Transverse colon (tissue), 4 donors: ENCODE results near the gene NCKAP5. TPM values are rescaled to one million over a fixed set of nuclear protein-coding genes. Genes with fewer than 3 reads are reported as not detected.

ENCODE experiments used
- DNase-seq: peaks from one replicate; pipeline ENCODE4 v3.0.0-alpha.2; 2019
- H3K27ac ChIP-seq, 4 donors: fragments of 200-600 bp; sonication (generic); 2 replicates each; pipeline ENCODE4 v1.5.1; 2016 to 2018; ENCODE audit warnings: inconsistent platforms in 4 of 4
- H3K27me3 ChIP-seq: fragments of 200-600 bp; sonication (generic); 2 replicates; pipeline ENCODE4 v1.5.1; 2017; ENCODE audit warnings: inconsistent platforms
- H3K36me3 ChIP-seq, 4 donors: fragments of 200-600 bp; sonication (generic); 2 replicates each; pipeline ENCODE4 v1.5.1; 2017 to 2019; ENCODE audit warnings: inconsistent platforms in 4 of 4
- H3K4me1 ChIP-seq, 4 donors: fragments of 200-600 bp; sonication (generic); 2 replicates each; pipeline ENCODE4 v1.5.1; 2017 to 2020; ENCODE audit warnings: inconsistent platforms in 4 of 4
- H3K4me3 ChIP-seq, 4 donors: fragments of 200-600 bp; sonication (generic); 1 replicate in 1 of 4; 2 replicates in 3 of 4; pipeline versions ENCODE4 v1.5.1 to v1.6.1; 2017 to 2019; ENCODE audit warnings: inconsistent platforms in 4 of 4
- H3K9me3 ChIP-seq, 2 donors: fragments of 200-600 bp; sonication (generic); 2 replicates each; pipeline ENCODE4 v1.5.1; 2017 to 2019; ENCODE audit warnings: inconsistent platforms in 2 of 2
- EP300 ChIP-seq: sonication (generic); formaldehyde crosslinking; IDR thresholded peaks from one replicate; pipeline ENCODE4 v1.6.1; 2017; ENCODE audit warnings: antibody characterized with exemption, low read depth
- POLR2A ChIP-seq: fragments of 450-650 bp; IDR thresholded peaks from one replicate; pipeline ENCODE4 v1.6.1; 2016; ENCODE audit warnings: antibody characterized with exemption, mild to moderate bottlenecking, moderate library complexity
- POLR2AphosphoS5 ChIP-seq, 3 donors: sonication (generic); formaldehyde crosslinking; IDR thresholded peaks; one replicate each; pipeline ENCODE4 v1.6.1; 2016; ENCODE audit warnings: antibody characterized with exemption in 3 of 3
- WGBS, 2 donors: methylation state at CpG; one replicate each; pipeline ENCODE4 v1.1.5; 2018; ENCODE audit warnings: low coverage in 1 of 2; 5-methylcytosine and 5-hydroxymethylcytosine counted together
- in situ Hi-C, 4 donors: fragments of 200-750 bp; cut with MboI; loops; one replicate each; pipeline versions ENCODE4 v1.15.0 to v1.15.1; 2017; ENCODE audit warnings: low sequenced_read_pairs in 3 of 4, low pct_ligation_motif_present in 1 of 4, low pct_unique_long_range_greater_than_20kb in 1 of 4
- intact Hi-C: fragments of 100-400 bp; cut with DNase I; formaldehyde crosslinking; loops from one replicate; pipeline ENCODE4 v1.15.1; 2023; ENCODE audit warnings: low total_unique reads
- total RNA-seq, 4 donors: library from RNA; depleted of rRNA; stranded (reverse); fragments of >200 nt; gene quantifications; one replicate each; pipeline ENCODE4 v1.1.0, GENCODE V29; 2016
- TF ChIP-seq, protein P1 (sequence below), 5 experiments: fragments of 200-600 bp in 3 of 5; fragments of 450-650 bp in 2 of 5; sonication (generic) in 3 of 5; IDR thresholded peaks; 1 replicate in 2 of 5; 2 replicates in 3 of 5; pipeline ENCODE4 v1.5.1; 2016 to 2017; ENCODE audit warnings: antibody characterized with exemption in 5 of 5, inconsistent platforms in 3 of 5, mild to moderate bottlenecking in 2 of 5, moderate library complexity in 1 of 5

Gene NCKAP5
- total RNA-seq, 4 donors from 2014 or later, result 1.1 to 10.9 (median 5.0) TPM

- TF ChIP-seq, protein P1, sequence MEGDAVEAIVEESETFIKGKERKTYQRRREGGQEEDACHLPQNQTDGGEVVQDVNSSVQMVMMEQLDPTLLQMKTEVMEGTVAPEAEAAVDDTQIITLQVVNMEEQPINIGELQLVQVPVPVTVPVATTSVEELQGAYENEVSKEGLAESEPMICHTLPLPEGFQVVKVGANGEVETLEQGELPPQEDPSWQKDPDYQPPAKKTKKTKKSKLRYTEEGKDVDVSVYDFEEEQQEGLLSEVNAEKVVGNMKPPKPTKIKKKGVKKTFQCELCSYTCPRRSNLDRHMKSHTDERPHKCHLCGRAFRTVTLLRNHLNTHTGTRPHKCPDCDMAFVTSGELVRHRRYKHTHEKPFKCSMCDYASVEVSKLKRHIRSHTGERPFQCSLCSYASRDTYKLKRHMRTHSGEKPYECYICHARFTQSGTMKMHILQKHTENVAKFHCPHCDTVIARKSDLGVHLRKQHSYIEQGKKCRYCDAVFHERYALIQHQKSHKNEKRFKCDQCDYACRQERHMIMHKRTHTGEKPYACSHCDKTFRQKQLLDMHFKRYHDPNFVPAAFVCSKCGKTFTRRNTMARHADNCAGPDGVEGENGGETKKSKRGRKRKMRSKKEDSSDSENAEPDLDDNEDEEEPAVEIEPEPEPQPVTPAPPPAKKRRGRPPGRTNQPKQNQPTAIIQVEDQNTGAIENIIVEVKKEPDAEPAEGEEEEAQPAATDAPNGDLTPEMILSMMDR (IDR thresholded peaks at IDR 0.05), result no peak
- TF ChIP-seq POLR2AphosphoS5 (IDR thresholded peaks at IDR 0.05), result no peak
- no peak for TF ChIP-seq EP300
- TF ChIP-seq POLR2A, result no peak
- in situ Hi-C loops, result no loop called here
- no peaks in the 10 kb centered on the region for H3K4me1 ChIP-seq
- no peak for DNase-seq
- no peak overlapping the region for H3K27ac ChIP-seq
- no peak overlapping the region for H3K4me3 ChIP-seq
- intact Hi-C loops, result no loop called here
- H3K9me3 ChIP-seq, result no peaks in the 10 kb centered on the region
- no peaks in the 10 kb centered on the region for H3K27me3 ChIP-seq
- H3K36me3 ChIP-seq, result no peaks in the 10 kb centered on the region
- 83 to 89% methylated on average over 1 of the region's 1 CpG for WGBS, 2 donors
Observed at GRCh38 chr2:133606616-133607015, 38.4 kb upstream of the NCKAP5 start.

DNA sequence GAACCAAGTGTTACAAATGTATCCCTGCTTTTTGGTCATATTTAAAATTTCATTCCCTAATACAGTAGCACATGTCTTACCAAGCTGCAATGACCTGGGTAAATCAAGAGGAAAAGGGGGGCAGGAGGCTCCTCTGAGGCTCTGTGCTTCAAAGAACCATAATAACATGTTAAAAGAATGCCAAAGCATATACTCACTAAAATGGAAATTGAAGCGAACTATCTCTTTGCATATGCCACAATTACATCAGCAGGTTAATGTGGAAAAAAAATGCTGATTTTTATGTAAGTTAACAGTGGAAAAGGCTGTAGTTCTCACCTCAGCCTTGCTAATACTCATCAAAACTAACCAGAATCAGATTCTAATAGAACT is 37.5 kb upstream of the NCKAP5 start:
- H3K4me1 ChIP-seq, result no peaks in the 10 kb centered on the region
- DNase-seq, result no peak
- intact Hi-C loops (no loop called here), in situ Hi-C loops (no loop called here)
- H3K27me3 ChIP-seq, result no peaks in the 10 kb centered on the region
- TF ChIP-seq POLR2A (no peak), POLR2AphosphoS5 (IDR thresholded peaks at IDR 0.05) (no peak), EP300 (no peak)
- TF ChIP-seq, protein P1 (IDR thresholded peaks at IDR 0.05), result no peak
- H3K27ac ChIP-seq, result no peak overlapping the region
- no peaks in the 10 kb centered on the region for H3K36me3 ChIP-seq
- no peaks in the 10 kb centered on the region for H3K9me3 ChIP-seq
- H3K4me3 ChIP-seq, result no peak overlapping the region
- WGBS, 2 donors, result 70 to 75% methylated on average over 1 of the region's 1 CpG

DNA sequence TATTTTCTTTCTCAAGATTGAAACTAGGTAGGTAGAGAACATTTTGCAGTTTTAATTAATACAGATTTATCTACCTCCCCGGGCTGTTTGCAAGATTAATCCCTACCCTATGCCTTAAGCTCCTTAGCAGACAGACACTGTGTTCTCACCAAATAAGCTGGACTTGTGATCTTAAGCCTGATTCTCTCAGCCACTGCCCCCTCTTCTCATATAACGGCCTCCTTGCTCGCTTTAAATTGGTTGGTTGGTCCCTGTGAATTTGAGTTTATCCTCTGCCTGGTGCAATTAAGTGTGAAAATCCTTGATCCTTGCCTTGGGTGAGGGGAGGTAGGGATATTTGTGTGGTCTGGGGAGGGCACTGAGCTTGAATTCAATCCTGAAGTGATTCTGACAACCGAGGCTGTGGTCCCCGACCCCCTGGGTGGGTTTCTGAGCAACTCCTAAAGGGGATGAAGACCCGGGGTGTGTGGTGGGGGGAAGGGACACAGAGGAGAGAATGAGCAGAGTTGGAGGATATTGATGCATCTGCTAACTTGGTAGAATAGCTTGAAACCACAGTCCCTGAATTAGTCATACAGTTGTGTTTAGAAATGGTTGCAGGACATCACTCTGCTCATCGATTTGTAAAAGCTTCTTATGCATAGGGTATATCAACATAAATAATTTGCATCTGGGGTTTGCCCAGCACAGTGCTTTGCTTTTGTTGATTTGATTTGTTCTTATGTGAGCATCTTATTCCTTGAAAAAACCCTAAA is 36.9 kb upstream of the NCKAP5 start:
- Histone ChIP-seq H3K36me3 (no peaks in the 10 kb centered on the region), H3K27me3 (no peaks in the 10 kb centered on the region), H3K9me3 (no peaks in the 10 kb centered on the region), H3K4me3 (no peak overlapping the region), H3K4me1 (no peaks in the 10 kb centered on the region), H3K27ac (no peak overlapping the region)
- TF ChIP-seq POLR2AphosphoS5 (IDR thresholded peaks at IDR 0.05), result no peak
- no peak for DNase-seq
- intact Hi-C loops (no loop called here), in situ Hi-C loops (no loop called here)
- WGBS, 2 donors, result 55 to 63% methylated on average over 6 to 7 of the region's 7 CpGs

GRCh38 chr2:133603109-133603508 is 34.8 kb upstream of the NCKAP5 start:
- no peak for DNase-seq
- 84 to 94% methylated on average over 9 to 10 of the region's 10 CpGs for WGBS, 2 donors
- H3K27me3 ChIP-seq, result no peaks in the 10 kb centered on the region
- TF ChIP-seq POLR2A, result no peak
- TF ChIP-seq EP300, result no peak
- TF ChIP-seq POLR2AphosphoS5 (IDR thresholded peaks at IDR 0.05), result no peak
- TF ChIP-seq, protein P1 (IDR thresholded peaks at IDR 0.05), result no peak
- intact Hi-C loops (no loop called here), in situ Hi-C loops (no loop called here)
- H3K9me3 ChIP-seq, result no peaks in the 10 kb centered on the region
- no peaks in the 10 kb centered on the region for H3K4me1 ChIP-seq
- no peak overlapping the region for H3K4me3 ChIP-seq
- H3K36me3 ChIP-seq, result no peaks in the 10 kb centered on the region
- no peak overlapping the region for H3K27ac ChIP-seq

DNA sequence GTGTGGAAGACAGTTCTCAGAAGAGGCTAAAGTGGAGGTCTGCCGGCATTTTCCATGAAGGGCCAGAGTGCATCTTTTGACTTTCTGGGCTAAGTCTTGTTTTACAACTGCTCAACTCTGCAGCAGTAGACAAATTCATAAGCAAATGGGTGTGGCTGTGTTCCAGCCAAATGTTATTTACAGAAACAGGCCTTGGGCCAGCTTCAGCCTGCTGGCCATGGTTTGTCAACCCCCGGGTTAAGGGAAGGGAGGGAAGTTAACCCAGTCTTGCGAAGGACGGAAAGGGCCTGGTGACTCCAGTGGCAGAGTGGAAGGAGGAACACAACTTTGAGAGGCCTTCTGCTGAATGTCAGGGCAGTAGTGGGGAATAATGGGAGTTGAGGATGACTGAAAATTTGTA is 34.3 kb upstream of the NCKAP5 start:
- no peak overlapping the region for H3K4me3 ChIP-seq
- 40 to 83% methylated on average over 2 to 4 of the region's 4 CpGs for WGBS, 2 donors
- H3K4me1 ChIP-seq, result no peaks in the 10 kb centered on the region
- TF ChIP-seq POLR2AphosphoS5 (IDR thresholded peaks at IDR 0.05) (no peak), EP300 (no peak), POLR2A (no peak)
- TF ChIP-seq, protein P1 (IDR thresholded peaks at IDR 0.05), result no peak
- H3K9me3 ChIP-seq, result no peaks in the 10 kb centered on the region
- H3K27ac ChIP-seq, result no peak overlapping the region
- no peaks in the 10 kb centered on the region for H3K27me3 ChIP-seq
- DNase-seq, result no peak
- in situ Hi-C loops (no loop called here), intact Hi-C loops (no loop called here)
- no peaks in the 10 kb centered on the region for H3K36me3 ChIP-seq
